Measurements from ENCODE around the gene SLC16A3.

GRCh38 chr17:82214012-82214628 lies 14.7 kb upstream of the SLC16A3 start:
- TF ChIP-seq CTCF (IDR thresholded peaks at IDR 0.05) (no peak), POLR2A (IDR thresholded peaks at IDR 0.05) (no peak)

Data from heart left ventricle (tissue), 13 donors.